NCI-H748 (cell line): ENCODE results near the gene RSPRY1.
"Not testable (repeated sequence)": the region's sequence is repeated elsewhere in the genome, so short reads cannot be mapped to it uniquely, and the experiment has no call there.

Source experiments
- DNase-seq: peaks from one replicate; lab custom pipeline; 2025; ENCODE audit not compliant: unreplicated experiment; lab: John Stamatoyannopoulos, UW

The RSPRY1 gene

GRCh38 chr16:57252148-57252721 is 66.1 kb downstream of the RSPRY1 start:
- no peak for DNase-seq

GRCh38 chr16:57253466-57253865 is 67.3 kb downstream of the RSPRY1 start:
- DNase-seq: no peak

- no peak for DNase-seq
These were observed 69.7 kb downstream of the RSPRY1 start for GRCh38 chr16:57255686-57256415.

GRCh38 chr16:57256601-57257395 is 70.7 kb downstream of the RSPRY1 start:
- DNase-seq: no peak

GRCh38 chr16:57257455-57258070 is 71.4 kb downstream of the RSPRY1 start:
- no peak for DNase-seq

GRCh38 chr16:57258226-57258909 is 72.2 kb downstream of the RSPRY1 start:
- DNase-seq: no peak

DNA sequence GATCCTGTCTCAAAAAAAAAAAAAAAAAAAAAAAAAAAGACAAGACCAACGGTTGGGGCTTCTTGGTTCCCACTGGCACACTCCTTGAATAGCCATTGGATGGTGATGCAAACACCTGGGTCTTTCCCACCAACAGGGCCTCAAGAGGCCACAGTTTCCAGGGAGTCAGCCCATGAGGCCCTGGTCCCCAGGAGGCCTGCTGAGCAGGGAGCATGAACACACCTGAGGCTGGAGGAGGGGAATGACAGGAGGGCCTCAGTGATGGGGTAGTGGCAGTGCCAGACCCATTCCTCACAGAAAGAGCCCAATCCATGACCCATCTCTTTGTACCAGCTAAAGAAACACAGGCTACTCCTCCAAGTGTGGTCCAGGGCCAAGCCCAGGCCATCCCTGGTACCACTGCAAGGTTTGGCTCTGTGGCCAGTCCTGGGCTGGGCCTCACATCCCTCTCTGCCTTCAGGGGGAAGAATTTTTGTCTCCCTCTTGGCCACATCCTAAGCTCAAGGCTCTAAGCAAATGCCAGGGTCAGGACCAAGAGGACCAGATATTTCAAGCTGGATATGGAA is 72.9 kb downstream of the RSPRY1 start:
- no peak for DNase-seq

DNA sequence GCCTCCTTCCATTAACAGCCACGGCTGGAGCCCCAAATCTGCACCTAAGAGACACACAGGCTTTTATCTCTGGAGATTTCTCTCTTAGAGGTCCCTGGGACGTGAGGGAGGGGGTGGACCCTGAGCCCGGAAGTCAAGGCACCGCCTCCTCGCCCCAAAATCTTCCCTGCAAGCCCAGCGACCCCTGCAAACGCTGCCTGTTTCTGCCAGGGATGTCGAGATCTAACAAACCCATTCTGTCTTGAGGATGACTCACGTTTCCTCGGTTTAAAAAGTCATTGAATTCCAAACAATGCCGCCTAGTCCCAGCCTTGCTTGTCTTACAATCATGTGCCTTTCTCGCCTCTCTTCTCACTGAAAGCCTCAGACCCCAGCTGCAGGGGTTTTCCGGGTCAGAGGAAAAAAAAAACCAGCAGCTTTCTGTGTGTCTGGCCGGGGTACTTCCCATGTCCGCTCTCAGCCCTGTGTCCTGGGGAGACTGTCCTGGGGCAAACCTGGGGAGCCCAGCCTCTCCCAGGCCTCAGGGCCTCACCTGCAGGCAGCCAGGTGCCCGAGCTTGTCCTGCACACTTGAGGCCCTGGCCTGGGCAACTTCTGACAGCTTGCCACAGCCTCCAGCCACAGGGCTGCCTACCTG is 74.3 kb downstream of the RSPRY1 start:
- no peak for DNase-seq

DNA sequence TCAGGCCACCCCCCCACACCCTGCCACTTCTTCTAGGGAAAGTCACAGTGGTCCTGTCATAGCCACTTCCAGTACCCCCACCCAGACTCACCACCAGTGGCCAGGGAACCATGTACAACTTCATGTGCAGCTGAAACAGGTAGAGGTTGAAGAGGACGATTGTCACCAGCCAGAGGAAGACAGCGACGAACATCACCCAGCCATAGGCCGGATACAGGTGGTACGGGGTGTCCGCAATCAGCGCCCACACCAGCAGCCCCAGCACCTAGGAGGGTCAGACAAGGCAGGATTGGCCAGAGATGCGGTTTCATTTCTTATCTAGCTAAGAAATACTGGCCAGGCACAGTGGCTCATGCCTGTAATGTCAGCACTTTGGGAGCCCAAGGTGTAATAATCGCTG is 75.7 kb downstream of the RSPRY1 start:
- DNase-seq: no peak

DNA sequence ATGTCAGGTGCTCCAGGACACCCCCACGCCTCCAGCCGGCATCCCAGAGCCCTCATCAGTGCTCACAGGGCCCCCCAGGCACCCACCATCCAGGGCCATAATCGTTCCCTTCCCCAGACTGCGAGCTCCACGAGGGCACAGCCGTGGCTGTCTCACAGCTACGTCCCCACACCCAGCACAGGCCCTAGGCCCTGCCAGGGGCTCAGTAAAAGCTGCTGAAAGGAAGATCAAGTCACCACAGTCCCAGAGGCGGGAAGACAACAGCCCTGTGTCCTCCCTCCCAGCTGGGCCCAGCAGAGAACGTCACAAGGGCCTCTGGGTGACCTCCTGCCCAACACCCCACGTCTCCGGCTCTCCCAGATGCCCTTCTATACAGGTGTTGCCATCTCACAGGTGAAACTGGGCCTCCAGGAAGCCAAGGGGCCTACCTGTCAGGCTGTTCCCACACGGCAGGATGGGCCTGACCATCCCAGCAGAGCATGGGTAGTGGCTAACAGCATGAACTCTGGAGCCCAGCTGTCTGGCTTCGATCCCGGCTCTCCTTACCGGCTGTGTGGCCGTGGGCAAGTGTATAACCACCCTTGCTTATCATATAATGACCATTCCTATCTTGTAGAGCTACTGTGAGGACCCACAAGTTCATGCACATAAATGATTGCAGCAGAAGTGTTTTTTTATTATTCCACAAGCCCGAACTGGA is 76.9 kb downstream of the RSPRY1 start:
- no peak for DNase-seq

DNA sequence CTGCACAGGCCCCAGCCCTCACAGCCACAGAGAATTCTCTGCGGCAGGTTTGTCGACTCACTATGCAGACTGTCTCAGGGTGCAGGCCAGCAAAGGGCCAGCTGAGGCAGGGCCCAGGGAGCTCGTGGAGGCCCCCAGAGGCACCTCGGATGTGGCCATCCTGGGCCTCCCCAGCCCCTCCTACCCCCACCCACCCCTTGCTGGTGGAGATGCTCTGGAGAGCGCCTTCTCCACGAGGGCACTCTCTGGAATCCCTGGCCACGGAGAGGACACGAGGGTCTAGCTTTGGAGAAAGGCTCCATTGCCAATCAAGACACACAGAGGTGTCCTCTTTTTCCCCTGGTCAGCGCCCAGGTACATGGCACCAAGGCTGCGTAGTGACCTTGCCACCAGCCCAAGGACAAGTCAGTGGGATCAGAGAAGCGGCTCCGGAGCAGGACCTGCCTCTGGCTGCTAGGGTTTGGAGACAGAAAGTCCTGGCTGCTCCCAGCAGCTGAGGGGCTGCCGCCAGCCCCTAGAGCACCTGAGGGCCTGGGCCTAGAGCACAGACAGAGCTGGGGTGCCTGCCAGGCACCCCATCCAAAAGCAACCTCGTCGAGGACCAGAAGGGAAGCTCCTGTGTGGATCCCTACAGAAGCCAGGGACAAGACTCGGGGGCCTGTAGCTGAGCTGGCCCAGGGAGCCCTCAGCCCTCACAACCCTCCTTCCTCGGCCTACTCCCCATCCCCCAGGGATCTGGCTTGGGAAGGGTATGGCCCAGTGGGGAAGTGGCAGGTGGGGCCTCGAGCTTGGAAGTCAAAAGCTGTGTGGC is 77.6 kb downstream of the RSPRY1 start:
- no peak for DNase-seq

GRCh38 chr16:57264381-57264780 is 78.3 kb downstream of the RSPRY1 start:
- DNase-seq: no peak

DNA sequence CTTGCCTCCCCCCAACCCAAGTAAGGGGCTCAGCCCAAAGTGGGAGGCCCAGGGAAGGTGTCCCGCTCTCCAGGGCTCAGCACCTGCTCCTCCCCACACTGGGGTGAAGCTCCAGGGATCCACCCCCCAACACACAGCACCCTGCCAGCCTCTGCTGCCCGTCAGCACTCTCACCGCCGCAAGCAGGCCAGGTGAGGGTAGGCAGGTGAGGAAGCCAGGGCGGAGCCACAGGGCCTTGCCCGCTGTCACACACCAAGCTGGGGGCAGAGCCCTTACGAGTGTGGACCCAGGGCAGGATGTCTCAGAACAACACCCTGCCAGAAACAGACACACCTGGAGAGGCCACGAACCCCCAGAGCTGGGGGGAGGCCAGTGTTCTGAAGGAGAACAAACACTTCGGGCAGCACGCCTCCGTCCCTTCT is 78.8 kb downstream of the RSPRY1 start:
- DNase-seq: no peak

DNA sequence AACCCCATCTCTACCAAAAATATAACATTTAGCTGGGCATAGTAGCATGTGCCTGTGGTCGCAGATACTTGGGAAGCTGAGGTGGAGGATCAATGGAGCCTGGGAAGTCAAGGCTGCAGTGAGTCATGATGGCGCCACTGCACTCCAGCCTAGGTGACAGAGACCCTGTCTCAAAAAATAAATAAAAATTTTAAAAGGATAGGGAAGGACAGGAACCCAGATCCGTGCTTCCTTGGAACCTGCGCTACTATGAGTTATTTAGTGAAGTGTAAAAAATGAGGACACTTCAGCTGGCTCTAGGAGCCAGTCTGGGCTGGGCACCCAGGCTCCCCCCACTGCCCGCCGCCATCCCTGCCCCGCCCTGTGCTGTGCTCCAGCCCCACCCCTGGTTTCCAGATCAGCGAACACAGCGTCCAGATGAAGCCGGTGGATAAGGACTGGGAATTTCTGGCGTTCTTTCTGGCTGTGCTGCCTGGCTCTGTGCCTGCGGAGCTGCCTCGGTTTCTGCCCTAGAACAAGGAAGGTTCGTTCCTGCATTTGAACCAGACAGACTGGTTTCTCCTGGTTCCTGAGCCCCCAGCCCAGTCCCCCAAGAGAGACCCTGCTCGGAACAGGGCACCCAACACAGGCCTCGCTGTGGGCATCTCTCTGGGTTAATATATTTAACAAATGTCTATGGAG is 79.9 kb downstream of the RSPRY1 start:
- DNase-seq: no peak

- DNase-seq: no peak
These were observed 80.6 kb downstream of the RSPRY1 start for GRCh38 chr16:57266531-57267260.

- not testable (repeated sequence) for DNase-seq
These were observed 81.2 kb downstream of the RSPRY1 start for GRCh38 chr16:57267343-57267742.
